ENCODE measurements around the gene TSPAN3.

DNA sequence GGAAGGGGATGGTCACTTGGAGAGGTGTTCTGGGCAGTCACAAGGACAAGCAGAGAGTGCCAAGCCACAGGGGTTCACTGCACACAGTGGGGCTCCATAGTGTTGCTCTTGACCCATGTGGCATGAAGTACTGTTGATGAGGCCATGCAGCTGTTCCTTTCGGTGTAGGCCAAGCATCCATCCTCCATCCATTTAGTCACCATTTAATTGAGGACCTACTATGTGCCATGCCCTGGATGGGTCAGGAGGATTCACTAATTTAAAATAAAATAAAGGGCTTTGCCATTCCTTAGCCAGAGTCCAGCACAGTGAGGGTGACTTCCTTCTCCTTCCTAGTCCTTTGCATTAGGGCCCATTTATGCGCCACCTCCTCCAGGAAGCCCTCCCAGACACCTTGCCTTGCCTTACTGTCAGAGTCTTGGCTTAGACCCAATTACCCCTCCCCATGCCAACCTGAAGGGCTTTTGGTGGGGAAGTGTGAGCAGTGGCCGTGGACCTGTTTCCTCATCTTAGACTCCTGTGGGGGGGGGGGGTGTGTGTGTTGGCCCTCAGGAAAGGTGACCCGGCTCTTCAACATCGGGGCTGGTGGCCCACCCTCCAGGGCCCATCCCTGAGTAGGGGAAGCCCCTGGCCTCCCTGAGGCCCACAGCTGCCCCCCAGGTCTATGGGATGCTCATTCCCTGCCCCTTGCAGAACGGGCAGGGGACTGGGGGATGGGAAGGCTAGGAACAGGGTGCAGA, 50.4 kb downstream of the TSPAN3 start:
- TF ChIP-seq CREB1 (IDR thresholded peaks at IDR 0.05; ENCODE audit: low read depth) (no peak), NFIC (IDR thresholded peaks at IDR 0.05) (no peak), TAF1 (IDR thresholded peaks at IDR 0.05; ENCODE audit: low read depth) (no peak), EP300 (IDR thresholded peaks at IDR 0.05; ENCODE audit: borderline replicate concordance) (no peak), ZBTB7A (IDR thresholded peaks at IDR 0.05; ENCODE audit: low read depth) (no peak), TCF12 (IDR thresholded peaks at IDR 0.05; ENCODE audit: low read depth) (no peak), TEAD4 (IDR thresholded peaks at IDR 0.05) (no peak), EGR1 (IDR thresholded peaks at IDR 0.05) (no peak), YY1 (IDR thresholded peaks at IDR 0.05; ENCODE audit: low read depth) (no peak), FOXM1 (IDR thresholded peaks at IDR 0.05; ENCODE audit: borderline replicate concordance, low read depth) (no peak), CEBPB (IDR thresholded peaks at IDR 0.05) (no peak)
- TF ChIP-seq, protein P1, sequence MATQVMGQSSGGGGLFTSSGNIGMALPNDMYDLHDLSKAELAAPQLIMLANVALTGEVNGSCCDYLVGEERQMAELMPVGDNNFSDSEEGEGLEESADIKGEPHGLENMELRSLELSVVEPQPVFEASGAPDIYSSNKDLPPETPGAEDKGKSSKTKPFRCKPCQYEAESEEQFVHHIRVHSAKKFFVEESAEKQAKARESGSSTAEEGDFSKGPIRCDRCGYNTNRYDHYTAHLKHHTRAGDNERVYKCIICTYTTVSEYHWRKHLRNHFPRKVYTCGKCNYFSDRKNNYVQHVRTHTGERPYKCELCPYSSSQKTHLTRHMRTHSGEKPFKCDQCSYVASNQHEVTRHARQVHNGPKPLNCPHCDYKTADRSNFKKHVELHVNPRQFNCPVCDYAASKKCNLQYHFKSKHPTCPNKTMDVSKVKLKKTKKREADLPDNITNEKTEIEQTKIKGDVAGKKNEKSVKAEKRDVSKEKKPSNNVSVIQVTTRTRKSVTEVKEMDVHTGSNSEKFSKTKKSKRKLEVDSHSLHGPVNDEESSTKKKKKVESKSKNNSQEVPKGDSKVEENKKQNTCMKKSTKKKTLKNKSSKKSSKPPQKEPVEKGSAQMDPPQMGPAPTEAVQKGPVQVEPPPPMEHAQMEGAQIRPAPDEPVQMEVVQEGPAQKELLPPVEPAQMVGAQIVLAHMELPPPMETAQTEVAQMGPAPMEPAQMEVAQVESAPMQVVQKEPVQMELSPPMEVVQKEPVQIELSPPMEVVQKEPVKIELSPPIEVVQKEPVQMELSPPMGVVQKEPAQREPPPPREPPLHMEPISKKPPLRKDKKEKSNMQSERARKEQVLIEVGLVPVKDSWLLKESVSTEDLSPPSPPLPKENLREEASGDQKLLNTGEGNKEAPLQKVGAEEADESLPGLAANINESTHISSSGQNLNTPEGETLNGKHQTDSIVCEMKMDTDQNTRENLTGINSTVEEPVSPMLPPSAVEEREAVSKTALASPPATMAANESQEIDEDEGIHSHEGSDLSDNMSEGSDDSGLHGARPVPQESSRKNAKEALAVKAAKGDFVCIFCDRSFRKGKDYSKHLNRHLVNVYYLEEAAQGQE (IDR thresholded peaks at IDR 0.05; ENCODE audit: low read depth), result no peak
